IPS-20b (cell line): Measurements from ENCODE around the gene PABPN1.

Experiments used
- H3K27ac ChIP-seq: one replicate; pipeline ENCODE4 v1.5.1; 2013; ENCODE audit warnings: low read length
- H3K27me3 ChIP-seq: 2 replicates; pipeline ENCODE4 v1.6.1; 2013; ENCODE audit warnings: mild to moderate bottlenecking, low read length, inconsistent platforms; ENCODE audit not compliant: insufficient read depth
- H3K36me3 ChIP-seq: 2 replicates; pipeline ENCODE4 v1.6.1; 2013; ENCODE audit warnings: low read depth, mild to moderate bottlenecking, inconsistent platforms, low read length, moderate library complexity; ENCODE audit not compliant: insufficient read depth
- H3K4me1 ChIP-seq: 2 replicates; pipeline ENCODE4 v1.6.1; 2013; ENCODE audit warnings: mild to moderate bottlenecking, control low read depth, inconsistent platforms, low read length, moderate library complexity; ENCODE audit not compliant: insufficient read depth
- H3K4me3 ChIP-seq: 2 replicates; pipeline ENCODE4 v1.5.1; 2013; ENCODE audit warnings: mild to moderate bottlenecking, low read length, inconsistent platforms
- H3K9ac ChIP-seq: 2 replicates; pipeline ENCODE4 v1.6.1; 2013; ENCODE audit warnings: low read depth, mild to moderate bottlenecking, inconsistent platforms, low read length, moderate library complexity
- H3K9me3 ChIP-seq: 2 replicates; pipeline ENCODE4 v1.6.1; 2013; ENCODE audit warnings: mild to moderate bottlenecking, low read depth, low read length, inconsistent platforms; ENCODE audit not compliant: insufficient read depth

Gene PABPN1

DNA sequence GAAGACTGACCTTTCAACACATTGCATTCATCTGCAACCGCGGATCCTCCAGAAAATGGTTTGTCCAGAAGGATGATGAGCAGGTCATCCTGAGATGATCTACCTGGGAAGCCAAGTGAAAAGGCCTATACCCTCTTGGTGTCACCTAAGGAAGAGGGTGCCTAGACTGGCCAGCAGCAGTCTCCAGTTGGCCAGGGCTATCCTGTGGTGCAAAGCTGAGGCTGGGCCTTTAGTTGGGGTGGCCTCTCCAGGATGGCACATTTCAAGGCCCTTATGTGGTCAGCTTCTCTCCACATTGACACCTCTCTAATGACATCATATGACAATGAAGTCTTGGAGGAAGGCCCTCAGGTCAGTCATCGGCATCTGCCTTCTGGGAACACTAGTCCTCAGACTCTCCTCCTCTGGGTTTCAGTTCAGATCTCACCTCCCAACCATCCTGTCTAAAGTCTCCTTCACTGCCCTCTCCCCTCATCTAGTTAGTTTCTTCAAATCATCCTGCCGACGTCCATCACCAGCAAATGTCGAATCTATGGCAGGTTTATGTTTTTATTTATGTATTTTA lies 34.7 kb downstream of the PABPN1 start:
- Histone ChIP-seq H3K4me1 (peaks cover 5% of the 10 kb centered on the region; the same call in 1 of the 2 replicates), H3K27me3 (peaks cover 25% of the 10 kb centered on the region), H3K9ac (no peak overlapping the region), H3K36me3 (peaks cover 37% of the 10 kb centered on the region), H3K4me3 (no peak overlapping the region), H3K27ac (no peak overlapping the region), H3K9me3 (no peaks in the 10 kb centered on the region)

DNA sequence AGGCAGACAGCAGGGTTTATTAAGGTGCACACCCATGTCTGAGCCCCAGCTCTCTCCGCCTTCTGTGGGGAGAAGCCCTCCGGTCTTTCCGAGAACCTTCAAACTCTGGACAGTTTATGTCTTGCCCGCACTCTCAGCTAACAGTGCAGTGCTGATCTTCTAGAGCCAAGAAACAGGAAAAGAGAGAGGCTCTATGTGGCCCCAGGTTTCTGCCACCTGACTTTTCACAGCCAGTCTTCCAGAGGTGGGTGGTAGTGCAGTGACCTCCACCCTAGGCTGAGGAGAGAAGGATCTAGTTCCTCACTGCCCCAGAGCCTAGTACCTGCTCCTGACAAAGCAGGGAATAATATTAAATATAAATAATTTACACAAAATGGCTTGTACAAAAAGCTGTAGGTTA lies 35.4 kb downstream of the PABPN1 start:
- peaks cover 44% of the 10 kb centered on the region for H3K36me3 ChIP-seq
- no peak overlapping the region for H3K27ac ChIP-seq
- peaks cover 18% of the 10 kb centered on the region for H3K27me3 ChIP-seq

DNA sequence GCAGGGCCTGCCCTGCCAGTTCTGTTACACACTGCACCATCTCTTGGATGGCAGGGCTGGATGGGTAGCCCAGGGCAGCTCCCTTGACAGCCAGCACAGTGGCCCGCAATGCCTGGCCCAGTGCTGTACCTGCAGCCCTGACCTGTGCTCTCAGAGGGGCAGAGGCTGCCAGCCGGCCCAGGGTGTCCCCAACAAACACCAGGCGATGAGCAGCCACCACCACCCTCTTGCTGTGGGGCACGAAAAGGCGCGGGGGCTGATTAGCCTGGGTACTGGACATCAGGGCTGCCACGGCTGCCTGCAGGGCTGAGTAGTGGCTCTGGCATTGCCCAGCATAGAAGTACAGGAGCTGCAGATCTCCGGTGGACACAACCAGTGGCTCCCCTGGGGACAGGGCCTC lies 36.0 kb downstream of the PABPN1 start:
- peaks cover 50% of the 10 kb centered on the region for H3K36me3 ChIP-seq
- H3K9ac ChIP-seq, result no peak overlapping the region
- H3K27me3 ChIP-seq, result peaks cover 15% of the 10 kb centered on the region

More for the DNA sequence above, 35.4 kb downstream of the PABPN1 start:
- peaks cover 5% of the 10 kb centered on the region; the same call in 1 of the 2 replicates for H3K4me1 ChIP-seq
- H3K9ac ChIP-seq, result no peak overlapping the region
- H3K9me3 ChIP-seq, result no peaks in the 10 kb centered on the region
- H3K4me3 ChIP-seq, result no peak overlapping the region

DNA sequence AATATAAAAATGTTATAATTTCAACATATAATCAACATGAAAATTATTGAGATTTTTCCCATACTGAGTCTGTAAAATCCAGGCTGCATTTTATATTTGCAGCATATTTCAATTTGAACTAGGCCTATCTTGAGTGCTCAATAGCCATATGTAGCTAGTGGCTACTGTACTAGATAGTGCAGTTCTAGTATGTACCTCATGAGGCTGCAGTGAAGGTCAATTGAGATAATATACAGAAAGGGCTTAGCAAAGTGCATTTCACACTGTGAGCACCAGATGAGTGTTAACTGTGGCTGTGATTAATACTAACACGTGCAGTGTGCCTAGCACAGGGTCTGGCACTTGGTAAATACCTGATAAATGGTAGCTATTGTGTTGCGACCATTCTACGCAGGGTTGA lies 36.8 kb downstream of the PABPN1 start:
- Histone ChIP-seq H3K4me3 (no peak overlapping the region), H3K4me1 (peaks cover 6% of the 10 kb centered on the region; the same call in 1 of the 2 replicates), H3K27me3 (peaks cover 15% of the 10 kb centered on the region), H3K9me3 (no peaks in the 10 kb centered on the region), H3K36me3 (peaks cover 53% of the 10 kb centered on the region), H3K27ac (no peak overlapping the region), H3K9ac (no peak overlapping the region)

More for the DNA sequence above, 36.0 kb downstream of the PABPN1 start:
- Histone ChIP-seq H3K4me1 (peaks cover 5% of the 10 kb centered on the region; the same call in 1 of the 2 replicates), H3K27ac (no peak overlapping the region), H3K9me3 (no peaks in the 10 kb centered on the region), H3K4me3 (no peak overlapping the region)

DNA sequence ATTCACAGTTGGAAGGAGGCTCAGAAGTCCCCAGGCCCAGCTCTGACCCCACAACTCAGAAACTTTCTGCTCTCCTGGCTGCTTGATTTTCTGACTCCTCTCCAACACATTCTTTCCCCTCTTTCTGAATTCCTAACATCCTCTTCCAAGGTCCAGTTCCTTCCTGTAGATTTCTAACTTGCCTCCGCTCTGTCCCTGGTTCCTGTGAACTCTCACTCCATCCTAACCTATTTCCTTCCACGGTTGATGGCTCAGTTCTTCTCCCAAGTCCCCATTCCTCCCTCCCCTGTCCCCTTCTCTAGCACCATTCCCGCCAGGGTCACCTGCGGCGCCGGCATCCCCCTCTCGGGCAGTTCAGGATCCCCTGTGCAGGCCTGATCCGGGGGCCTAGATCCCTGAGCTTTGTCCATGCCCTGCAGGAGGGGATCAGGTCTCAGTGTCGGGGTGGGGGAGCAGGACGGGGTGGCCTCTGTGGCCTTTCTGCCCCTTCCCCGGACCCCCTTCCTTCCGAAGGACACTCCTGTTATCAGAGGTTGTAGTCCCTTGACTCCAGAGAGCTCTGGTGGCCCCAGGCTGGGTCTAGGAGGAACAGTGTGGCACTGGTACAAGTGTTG lies 37.4 kb downstream of the PABPN1 start:
- Histone ChIP-seq H3K9me3 (no peaks in the 10 kb centered on the region), H3K4me3 (no peak overlapping the region), H3K9ac (no peak overlapping the region), H3K4me1 (peaks cover 3% of the 10 kb centered on the region; the same call in 1 of the 2 replicates), H3K36me3 (peaks cover 57% of the 10 kb centered on the region), H3K27ac (no peak overlapping the region), H3K27me3 (peaks cover 9% of the 10 kb centered on the region)

DNA sequence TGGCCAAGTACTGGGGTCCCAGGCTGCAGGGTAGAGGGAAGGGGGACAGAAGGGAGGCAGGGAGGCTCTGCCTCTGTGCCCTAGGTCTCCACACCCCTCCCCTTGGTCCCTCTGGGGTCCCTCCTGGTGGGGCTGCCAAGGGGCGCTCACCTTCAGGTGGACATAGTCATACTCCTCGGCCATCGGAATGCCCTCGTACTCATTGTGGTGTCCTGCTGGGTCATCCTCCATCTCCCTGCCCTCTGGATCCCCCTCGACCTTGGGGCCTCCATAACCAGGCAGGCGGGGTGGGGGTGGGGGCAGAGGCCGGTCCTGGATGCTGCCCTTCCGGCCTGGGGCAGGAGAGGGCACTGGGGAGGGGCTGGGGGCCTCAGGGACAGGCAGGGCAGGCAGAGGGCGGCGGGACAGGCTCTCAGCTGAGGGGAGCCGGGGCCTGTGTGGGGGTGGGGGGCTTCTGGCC lies 37.9 kb downstream of the PABPN1 start:
- H3K36me3 ChIP-seq, result peaks cover 60% of the 10 kb centered on the region
- H3K27me3 ChIP-seq, result peaks cover 3% of the 10 kb centered on the region
- no peaks in the 10 kb centered on the region for H3K9me3 ChIP-seq
- H3K27ac ChIP-seq, result no peak overlapping the region
- H3K4me3 ChIP-seq, result no peak overlapping the region
- H3K4me1 ChIP-seq, result peaks cover 7% of the 10 kb centered on the region; the same call in 1 of the 2 replicates
- H3K9ac ChIP-seq, result no peak overlapping the region

DNA sequence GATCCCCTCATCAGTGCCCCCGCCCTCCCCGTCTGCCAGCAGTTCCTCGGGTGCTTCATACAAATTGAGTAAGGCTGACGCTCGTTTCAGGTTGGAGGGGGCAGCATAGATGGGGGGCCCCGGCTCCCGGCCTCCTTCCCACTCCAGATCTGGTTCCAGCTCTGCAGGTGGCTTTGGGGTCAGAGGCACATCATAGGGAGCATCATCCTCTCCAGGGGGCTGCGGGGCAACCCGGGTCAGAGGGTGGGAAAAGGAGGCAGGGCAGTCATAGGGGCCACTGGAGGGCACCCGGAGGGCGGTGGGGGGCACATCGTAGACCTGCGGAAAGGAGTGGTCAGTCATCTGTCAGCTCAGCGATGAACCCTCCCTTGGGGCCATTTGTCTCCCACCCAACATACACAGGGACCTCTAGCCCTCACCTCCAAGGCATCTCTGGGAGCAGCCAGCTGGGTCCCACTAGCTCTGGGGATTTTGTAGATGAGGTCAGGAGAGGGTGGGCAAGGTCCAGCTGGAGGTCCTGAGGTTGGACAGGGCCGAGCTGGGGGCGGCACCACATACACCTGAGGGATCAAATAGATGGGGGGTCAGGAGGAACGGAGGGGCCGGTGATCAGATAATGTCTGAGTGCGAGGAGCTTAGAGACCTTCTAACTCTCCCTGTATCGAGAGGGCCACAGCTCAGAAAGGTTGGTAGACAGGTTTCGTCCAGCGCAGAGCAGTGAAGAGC lies 38.6 kb downstream of the PABPN1 start:
- H3K27ac ChIP-seq, result no peak overlapping the region
- no peaks in the 10 kb centered on the region for H3K9me3 ChIP-seq
- peaks cover 60% of the 10 kb centered on the region for H3K36me3 ChIP-seq
- H3K27me3 ChIP-seq, result no peaks in the 10 kb centered on the region
- no peak overlapping the region for H3K9ac ChIP-seq
- no peak overlapping the region for H3K4me3 ChIP-seq
- H3K4me1 ChIP-seq, result peaks cover 11% of the 10 kb centered on the region; the same call in 1 of the 2 replicates

DNA sequence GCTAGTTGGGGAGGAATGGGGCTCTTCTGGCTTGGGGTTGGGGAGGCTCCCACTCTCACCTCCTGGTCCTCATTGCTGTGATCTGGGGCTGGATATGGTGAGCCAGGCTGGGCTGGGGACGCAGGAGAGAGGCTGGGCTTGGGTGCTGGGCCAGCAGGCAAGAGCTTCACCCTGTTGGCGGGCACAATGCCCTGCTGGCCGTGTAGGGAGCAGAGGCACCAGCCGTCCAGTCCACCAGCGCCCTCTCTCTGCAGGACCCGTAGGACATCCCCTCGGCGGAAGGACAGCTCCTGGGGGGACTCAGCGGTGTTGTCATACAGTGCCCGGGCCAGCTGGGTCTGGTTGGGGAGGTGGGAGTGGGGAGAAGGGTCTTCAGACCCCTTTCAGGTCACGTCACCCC lies 39.2 kb downstream of the PABPN1 start:
- Histone ChIP-seq H3K36me3 (peaks cover 60% of the 10 kb centered on the region), H3K9ac (no peak overlapping the region), H3K27ac (no peak overlapping the region), H3K4me1 (peaks cover 11% of the 10 kb centered on the region; the same call in 1 of the 2 replicates), H3K4me3 (no peak overlapping the region), H3K9me3 (no peaks in the 10 kb centered on the region), H3K27me3 (no peaks in the 10 kb centered on the region)

DNA sequence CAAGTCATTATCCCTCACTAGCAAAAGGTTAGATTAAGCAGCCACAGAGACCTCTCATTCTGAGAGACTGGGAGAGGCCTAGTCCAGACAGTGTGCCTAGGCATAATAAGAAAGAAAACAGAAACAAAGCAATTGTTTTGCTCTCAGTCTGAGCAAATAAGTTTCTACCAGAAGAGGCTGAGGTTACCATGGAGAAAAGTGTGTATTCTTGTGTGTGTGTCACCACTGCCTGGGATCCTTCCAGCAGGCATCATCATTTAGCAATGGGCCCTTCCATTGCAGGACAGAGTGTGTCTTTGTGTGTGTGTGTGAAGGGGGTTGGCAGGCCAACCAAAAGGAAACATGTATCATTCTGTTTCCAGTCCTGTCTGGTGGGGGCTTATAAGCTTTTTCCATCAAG lies 40.1 kb downstream of the PABPN1 start:
- Histone ChIP-seq H3K27me3 (no peaks in the 10 kb centered on the region), H3K27ac (no peak overlapping the region), H3K4me3 (no peak overlapping the region), H3K36me3 (peaks cover 57% of the 10 kb centered on the region), H3K9me3 (no peaks in the 10 kb centered on the region), H3K9ac (no peak overlapping the region), H3K4me1 (peaks cover 11% of the 10 kb centered on the region; the same call in 1 of the 2 replicates)

DNA sequence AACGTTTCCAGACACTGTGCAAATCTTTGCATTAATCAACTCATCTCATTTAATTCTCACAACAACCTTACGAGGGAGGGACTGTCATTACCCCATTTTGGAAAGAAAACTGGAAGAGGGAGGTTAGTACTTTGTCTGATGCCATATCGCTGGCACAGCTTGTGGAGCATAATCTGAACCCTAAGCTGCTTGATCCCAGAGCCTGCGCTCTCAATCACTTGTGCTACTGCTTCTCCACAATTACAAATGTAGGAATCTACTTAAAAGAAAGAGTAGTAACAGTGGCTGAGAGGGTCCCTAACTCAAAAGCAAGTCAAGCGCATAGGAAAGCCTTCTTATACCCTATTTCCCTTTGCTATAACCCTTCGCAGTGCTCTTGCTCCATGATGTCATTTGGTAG lies 40.5 kb downstream of the PABPN1 start:
- Histone ChIP-seq H3K27me3 (no peaks in the 10 kb centered on the region), H3K27ac (no peak overlapping the region), H3K36me3 (peaks cover 54% of the 10 kb centered on the region), H3K4me1 (peaks cover 13% of the 10 kb centered on the region; the same call in 1 of the 2 replicates), H3K9me3 (no peaks in the 10 kb centered on the region), H3K4me3 (no peak overlapping the region), H3K9ac (no peak overlapping the region)

DNA sequence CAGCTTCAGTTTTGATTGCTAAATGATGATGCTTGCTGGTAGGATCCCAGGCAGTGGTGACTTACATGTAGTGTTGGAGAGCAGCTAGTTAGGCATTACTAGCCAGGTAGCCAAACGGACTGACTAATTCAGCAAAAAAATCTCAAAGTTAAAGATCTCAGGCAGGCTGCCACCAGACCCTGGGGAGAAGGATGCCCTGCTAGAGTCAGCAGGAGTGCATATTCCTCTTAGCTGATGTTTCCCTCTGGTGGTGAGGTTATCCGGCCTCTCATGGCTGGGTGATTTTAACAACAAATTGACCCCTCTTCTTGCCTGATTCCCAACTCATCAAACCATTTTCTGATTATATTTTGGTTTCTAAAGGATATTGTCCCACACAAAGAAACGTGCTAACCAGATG lies 40.9 kb downstream of the PABPN1 start:
- no peak overlapping the region for H3K9ac ChIP-seq
- H3K27ac ChIP-seq, result no peak overlapping the region
- peaks cover 17% of the 10 kb centered on the region; the same call in 1 of the 2 replicates for H3K4me1 ChIP-seq
- H3K9me3 ChIP-seq, result no peaks in the 10 kb centered on the region
- H3K27me3 ChIP-seq, result peaks cover 2% of the 10 kb centered on the region; the same call in 1 of the 2 replicates
- peaks cover 51% of the 10 kb centered on the region for H3K36me3 ChIP-seq
- no peak overlapping the region for H3K4me3 ChIP-seq
